HG03139 (cell line): ENCODE measurements around the gene SSBP3.

ENCODE experiments used
- ATAC-seq: cut with Tn5 transposase; IDR thresholded peaks from one replicate; pipeline ENCODE4 v1.9.1; 2021; ENCODE audit not compliant: unreplicated experiment

Gene SSBP3

DNA sequence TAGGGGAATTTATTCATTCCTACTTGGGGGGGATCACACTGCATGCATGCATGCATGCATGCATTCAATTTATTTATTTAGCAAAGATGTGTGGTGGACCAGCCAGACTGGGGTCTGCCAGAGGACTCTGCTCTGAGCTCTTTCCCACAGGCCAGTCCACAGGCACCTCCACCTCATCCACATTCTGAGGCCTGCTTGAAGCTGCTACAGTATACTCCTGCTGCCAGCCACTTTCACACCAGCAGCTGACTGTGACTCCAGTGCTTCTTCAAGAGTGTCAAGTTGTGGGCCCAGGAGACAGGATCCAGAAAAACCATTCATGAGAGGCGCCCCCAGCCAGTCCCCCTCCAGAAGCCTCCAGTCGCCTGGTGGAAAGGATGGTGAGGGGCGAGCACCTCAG lies 30.9 kb downstream of the SSBP3 start:
- no peak for ATAC-seq

- no peak for ATAC-seq
Observed at GRCh38 chr1:54374766-54375165, 31.4 kb downstream of the SSBP3 start.

GRCh38 chr1:54372978-54373377 lies 33.2 kb downstream of the SSBP3 start:
- ATAC-seq, result no peak

GRCh38 chr1:54371942-54372275 lies 34.3 kb downstream of the SSBP3 start:
- no peak for ATAC-seq

GRCh38 chr1:54371038-54371941 lies 34.9 kb downstream of the SSBP3 start:
- no peak for ATAC-seq

GRCh38 chr1:54370287-54370989 lies 35.8 kb downstream of the SSBP3 start:
- no peak for ATAC-seq

- ATAC-seq, result no peak
Observed at GRCh38 chr1:54367613-54368012, 38.6 kb downstream of the SSBP3 start.

- no peak for ATAC-seq
Observed at GRCh38 chr1:54365847-54366246, 40.3 kb downstream of the SSBP3 start.

DNA sequence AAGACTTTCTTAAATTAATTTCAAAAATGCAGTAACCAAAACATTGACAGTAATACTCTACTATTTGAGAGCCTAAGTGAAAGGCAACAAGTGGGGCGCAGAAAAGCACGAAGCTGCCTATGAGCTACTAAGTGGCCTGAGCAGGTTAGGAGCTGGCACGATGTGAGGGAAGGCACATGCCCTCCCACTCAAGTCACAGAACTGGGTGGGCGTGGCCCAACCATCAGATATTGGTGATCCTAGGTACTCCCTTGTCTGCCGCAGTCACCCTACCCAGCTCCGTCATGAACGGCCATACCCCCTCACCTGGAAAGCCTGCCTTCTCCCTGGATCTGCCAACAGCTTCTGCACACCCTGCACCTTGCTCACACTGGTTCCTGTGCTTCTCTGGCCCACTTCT lies 40.8 kb downstream of the SSBP3 start:
- ATAC-seq, result no peak

DNA sequence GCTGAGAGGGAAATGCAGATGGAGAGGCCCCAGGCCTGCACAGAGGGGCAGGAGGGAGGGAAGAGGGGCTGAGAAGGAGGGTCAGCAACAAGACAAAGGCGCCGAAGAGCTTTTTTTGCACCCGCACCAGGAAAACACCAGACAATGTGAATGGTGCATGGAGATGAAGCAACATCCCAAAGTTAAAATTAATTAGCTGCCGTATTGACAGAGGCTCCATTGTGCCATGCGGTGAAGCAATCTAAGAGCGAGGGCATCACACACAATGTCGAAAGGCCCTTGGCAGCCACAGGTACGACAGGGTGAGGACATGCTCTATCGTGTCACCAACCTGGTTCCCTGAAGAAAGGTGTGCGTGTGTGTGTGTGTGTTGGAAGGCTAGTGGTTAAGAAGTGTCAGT lies 41.2 kb downstream of the SSBP3 start:
- ATAC-seq, result no peak

GRCh38 chr1:54364582-54364981 lies 41.6 kb downstream of the SSBP3 start:
- ATAC-seq, result no peak

GRCh38 chr1:54363925-54364324 lies 42.3 kb downstream of the SSBP3 start:
- no peak for ATAC-seq

GRCh38 chr1:54362881-54363340 lies 43.3 kb downstream of the SSBP3 start:
- ATAC-seq, result no peak

DNA sequence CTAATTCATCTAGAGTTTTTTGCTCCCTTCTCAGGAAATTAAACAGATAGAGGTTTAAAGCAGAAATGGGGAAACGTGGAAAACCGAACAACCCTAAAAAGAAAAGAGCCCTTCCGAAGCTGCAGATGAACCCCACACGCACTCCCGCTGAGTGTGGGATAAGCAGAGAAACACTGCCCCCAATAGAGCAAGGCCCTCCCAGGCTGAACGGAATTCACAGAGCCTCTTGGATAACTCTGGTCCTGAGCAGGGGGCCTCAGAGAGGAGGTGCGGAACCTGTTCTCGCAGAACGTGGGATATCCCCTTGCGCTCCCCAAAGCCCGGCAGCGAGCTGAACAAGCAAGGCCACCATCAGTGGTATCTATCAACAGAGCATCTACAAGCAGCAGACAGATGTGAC lies 44.9 kb downstream of the SSBP3 start:
- ATAC-seq, result no peak

GRCh38 chr1:54360165-54361005 lies 45.8 kb downstream of the SSBP3 start:
- ATAC-seq, result no peak

DNA sequence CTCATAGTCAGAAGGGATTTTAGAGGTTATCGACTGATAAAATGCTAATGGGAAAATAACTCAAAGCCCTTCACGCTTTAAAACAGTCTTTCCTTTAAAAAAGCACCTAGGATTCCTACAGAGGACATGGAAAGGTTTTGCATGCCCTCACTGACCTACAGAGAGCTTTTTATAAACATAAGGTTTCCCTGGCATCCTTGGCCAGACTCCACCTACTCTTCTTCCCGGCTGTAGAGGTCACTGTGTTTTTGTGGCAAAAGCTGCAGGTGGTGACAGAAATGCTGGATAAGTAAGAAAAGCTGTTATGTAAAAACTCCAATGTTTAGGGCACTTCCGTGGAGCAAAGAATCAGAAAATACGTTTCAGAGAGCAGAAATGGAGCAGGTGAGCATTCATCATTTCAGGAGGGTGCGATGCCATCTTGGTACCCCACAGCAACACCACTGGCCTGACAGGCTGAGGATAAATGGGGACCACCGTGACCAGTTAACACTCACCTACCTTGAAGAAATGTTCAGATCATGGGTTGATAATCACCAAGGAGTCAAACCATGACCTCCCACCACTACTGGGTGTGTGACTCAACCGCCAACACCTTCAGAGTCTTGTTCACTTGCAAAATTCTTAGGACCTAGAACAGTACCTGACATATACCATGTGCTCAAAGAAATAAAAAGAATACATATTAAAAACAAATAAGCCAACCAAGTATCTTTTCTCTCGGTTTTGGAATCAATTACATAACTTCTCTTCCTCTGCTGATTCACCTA lies 46.6 kb downstream of the SSBP3 start:
- ATAC-seq, result no peak

GRCh38 chr1:54358503-54359168 lies 47.6 kb downstream of the SSBP3 start:
- ATAC-seq, result no peak

- ATAC-seq, result no peak
Observed at GRCh38 chr1:54357967-54358366, 48.2 kb downstream of the SSBP3 start.

DNA sequence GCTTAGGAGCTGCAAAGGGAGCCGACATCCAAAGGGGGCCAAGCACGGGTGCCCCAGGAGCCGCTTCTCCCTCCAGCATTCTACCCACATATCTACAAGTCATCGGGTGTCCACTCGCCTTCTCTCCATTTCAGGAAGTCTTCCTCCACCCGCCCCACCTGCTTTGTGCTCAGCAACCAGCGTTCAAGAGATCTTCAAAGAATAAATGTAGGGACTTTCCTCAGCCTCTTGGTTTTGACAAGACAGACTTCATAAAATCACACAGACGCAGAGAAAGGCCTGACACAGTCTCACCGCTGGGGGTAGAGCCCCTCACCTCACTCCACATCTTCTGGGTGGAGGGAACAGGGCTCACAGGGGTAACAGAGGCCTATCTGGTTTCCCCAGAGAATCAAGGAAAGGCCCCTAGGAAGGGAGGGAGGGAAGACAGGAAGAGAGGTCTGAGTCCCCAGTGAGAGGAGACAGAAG lies 49.5 kb downstream of the SSBP3 start:
- no peak for ATAC-seq
